ENCODE data around the gene FAM237A. TPM values are rescaled to one million over a fixed set of nuclear protein-coding genes. Genes with fewer than 3 reads are reported as not detected.

The FAM237A gene
- total and polyA plus RNA-seq, 2 of the 13 experiments (the other 11 are each of a cell fraction or from before 2014, with no cell fraction given), result not detected

GRCh38 chr2:206696910-206697309, 54.6 kb downstream of the FAM237A start:
- Histone ChIP-seq H3K4me1 (ENCODE audit: insufficient read depth, low read length) (no peaks in the 10 kb centered on the region), H3K4me3 (replicated peaks in 1 of 3; ENCODE audit: insufficient read depth in 1 of 3, low read depth in 2 of 3, low read length in 3 of 3) (no peak overlapping the region), H3K9me3 (ENCODE audit: low read length) (no peaks in the 10 kb centered on the region), H3K27me3 (ENCODE audit: control insufficient read depth in 1 of 2, insufficient read depth in 2 of 2, low read length in 2 of 2) (peaks cover 0 to 10% of the 10 kb centered on the region in 2 experiments; a peak in 1 of 5 replicates), H3K79me2 (ENCODE audit: insufficient read depth, low read length) (no peaks in the 10 kb centered on the region), H3K27ac (ENCODE audit: extremely low read length, insufficient read depth, low read length) (no peak overlapping the region), H3K36me3 (replicated peaks in 1 of 2; ENCODE audit: control insufficient read depth in 1 of 2, insufficient read depth in 2 of 2, low read length in 2 of 2) (no peaks in the 10 kb centered on the region), H3K9ac (ENCODE audit: insufficient read depth, low read depth, low read length) (no peak overlapping the region), H2AFZ (ENCODE audit: low read length) (no peak overlapping the region), H3K4me2 (ENCODE audit: low read depth, low read length) (no peak overlapping the region), H4K20me1 (ENCODE audit: insufficient read depth, low read length) (no peaks in the 10 kb centered on the region)
- ATAC-seq (no peak), FAIRE-seq (no peak), DNase-seq (ENCODE audit: low spot score) (no peak)
- in situ Hi-C loops (cut with HindIII; ENCODE audit: extremely low pct_ligation_motif_present, low pct_unique_long_range_greater_than_20kb) (loop anchor here (10.0 kb wide), 1 partner anchor 288 kb away; no protein-coding TSS in a partner anchor), intact Hi-C loops (cut with micrococcal nuclease; ENCODE audit: unreplicated experiment) (no loop called here)
- ChIA-PET CTCF (ENCODE audit: low intra/inter-chr PET ratio, low total read pairs) (no interaction called here), POLR2A (no interaction called here)
- no TSS peak for BruUV-seq (replicated peaks)
- TF ChIP-seq NFE2L2 (IDR thresholded peaks at IDR 0.05; ENCODE audit: low read length) (peak; percentile 79), ZNF34 (CRISPR knock-in tag; IDR thresholded peaks at IDR 0.05; ENCODE audit: borderline replicate concordance) (no peak)

DNA sequence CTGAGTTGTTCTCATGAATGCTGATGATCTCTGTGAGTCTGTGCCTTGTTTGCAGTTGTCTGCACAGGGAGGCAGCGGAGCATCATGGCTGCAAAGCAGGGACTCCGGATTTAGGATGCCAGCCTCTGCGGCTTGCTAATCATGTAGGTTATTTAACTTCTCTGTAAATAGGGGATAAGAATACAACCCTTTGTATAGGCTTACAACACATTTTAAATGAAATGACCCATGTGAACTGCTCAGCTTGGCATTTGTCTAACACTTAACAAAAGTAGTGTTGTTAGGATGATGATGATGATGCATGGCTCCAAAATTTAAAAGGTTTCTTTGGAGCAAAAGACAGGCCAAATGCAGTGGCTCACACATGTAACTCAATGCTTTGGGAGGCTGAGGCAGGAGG, 56.5 kb downstream of the FAM237A start:
- in situ Hi-C loops (cut with HindIII; ENCODE audit: extremely low pct_ligation_motif_present, low pct_unique_long_range_greater_than_20kb), result loop anchor here (10.0 kb wide), 1 partner anchor 286 kb away; no protein-coding TSS in a partner anchor

More for the DNA sequence above, 56.5 kb downstream of the FAM237A start:
- intact Hi-C loops (cut with micrococcal nuclease; ENCODE audit: unreplicated experiment), result no loop called here
- Histone ChIP-seq H3K79me2 (ENCODE audit: insufficient read depth, low read length) (no peaks in the 10 kb centered on the region), H3K9me3 (ENCODE audit: low read length) (no peaks in the 10 kb centered on the region), H3K27me3 (ENCODE audit: control insufficient read depth in 1 of 2, insufficient read depth in 2 of 2, low read length in 2 of 2) (peaks cover 0 to 13% of the 10 kb centered on the region in 2 experiments; a peak in 1 of 5 replicates), H3K4me2 (ENCODE audit: low read depth, low read length) (no peak overlapping the region), H3K4me3 (replicated peaks in 1 of 3; ENCODE audit: insufficient read depth in 1 of 3, low read depth in 2 of 3, low read length in 3 of 3) (no peak overlapping the region), H3K4me1 (ENCODE audit: insufficient read depth, low read length) (no peaks in the 10 kb centered on the region), H2AFZ (ENCODE audit: low read length) (no peak overlapping the region), H3K36me3 (replicated peaks in 1 of 2; ENCODE audit: control insufficient read depth in 1 of 2, insufficient read depth in 2 of 2, low read length in 2 of 2) (no peaks in the 10 kb centered on the region), H4K20me1 (ENCODE audit: insufficient read depth, low read length) (no peaks in the 10 kb centered on the region), H3K9ac (ENCODE audit: insufficient read depth, low read depth, low read length) (no peak overlapping the region), H3K27ac (ENCODE audit: extremely low read length, insufficient read depth, low read length) (no peak overlapping the region)
- POLR2A ChIA-PET, result no interaction called here
- TF ChIP-seq KLF11 (CRISPR knock-in tag; IDR thresholded peaks at IDR 0.05) (no peak), ZNF777 (CRISPR knock-in tag; IDR thresholded peaks at IDR 0.05) (no peak), RFX3 (CRISPR knock-in tag; IDR thresholded peaks at IDR 0.05) (no peak), CHD4 (IDR thresholded peaks at IDR 0.05; ENCODE audit: borderline replicate concordance, low read length) (no peak), RARG (CRISPR knock-in tag; IDR thresholded peaks at IDR 0.05; ENCODE audit: low read depth) (no peak), MATR3 (CRISPR knock-in tag; IDR thresholded peaks at IDR 0.05) (no peak), PTBP1 (IDR thresholded peaks at IDR 0.05; ENCODE audit: low read depth, low read length, poor library complexity, severe bottlenecking) (no peak), ATRX (CRISPR knock-in tag; IDR thresholded peaks at IDR 0.05; ENCODE audit: borderline replicate concordance) (no peak), ZBTB7A (CRISPR knock-in tag; IDR thresholded peaks at IDR 0.05) (no peak), IRX3 (CRISPR knock-in tag; IDR thresholded peaks at IDR 0.05; ENCODE audit: borderline replicate concordance, low read depth) (no peak), SMARCE1 (IDR thresholded peaks at IDR 0.05; ENCODE audit: borderline replicate concordance) (no peak), TRIM24 (CRISPR knock-in tag; IDR thresholded peaks at IDR 0.05) (no peak), ZNF143 (CRISPR knock-in tag; IDR thresholded peaks at IDR 0.05) (no peak), KLF12 (CRISPR knock-in tag; IDR thresholded peaks at IDR 0.05; ENCODE audit: borderline replicate concordance) (no peak), SCMH1 (CRISPR knock-in tag; IDR thresholded peaks at IDR 0.05; ENCODE audit: borderline replicate concordance) (no peak)
- TF ChIP-seq, protein P1, sequence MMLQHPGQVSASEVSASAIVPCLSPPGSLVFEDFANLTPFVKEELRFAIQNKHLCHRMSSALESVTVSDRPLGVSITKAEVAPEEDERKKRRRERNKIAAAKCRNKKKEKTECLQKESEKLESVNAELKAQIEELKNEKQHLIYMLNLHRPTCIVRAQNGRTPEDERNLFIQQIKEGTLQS (CRISPR knock-in tag; IDR thresholded peaks at IDR 0.05), result no peak
- TF ChIP-seq, protein P2, sequence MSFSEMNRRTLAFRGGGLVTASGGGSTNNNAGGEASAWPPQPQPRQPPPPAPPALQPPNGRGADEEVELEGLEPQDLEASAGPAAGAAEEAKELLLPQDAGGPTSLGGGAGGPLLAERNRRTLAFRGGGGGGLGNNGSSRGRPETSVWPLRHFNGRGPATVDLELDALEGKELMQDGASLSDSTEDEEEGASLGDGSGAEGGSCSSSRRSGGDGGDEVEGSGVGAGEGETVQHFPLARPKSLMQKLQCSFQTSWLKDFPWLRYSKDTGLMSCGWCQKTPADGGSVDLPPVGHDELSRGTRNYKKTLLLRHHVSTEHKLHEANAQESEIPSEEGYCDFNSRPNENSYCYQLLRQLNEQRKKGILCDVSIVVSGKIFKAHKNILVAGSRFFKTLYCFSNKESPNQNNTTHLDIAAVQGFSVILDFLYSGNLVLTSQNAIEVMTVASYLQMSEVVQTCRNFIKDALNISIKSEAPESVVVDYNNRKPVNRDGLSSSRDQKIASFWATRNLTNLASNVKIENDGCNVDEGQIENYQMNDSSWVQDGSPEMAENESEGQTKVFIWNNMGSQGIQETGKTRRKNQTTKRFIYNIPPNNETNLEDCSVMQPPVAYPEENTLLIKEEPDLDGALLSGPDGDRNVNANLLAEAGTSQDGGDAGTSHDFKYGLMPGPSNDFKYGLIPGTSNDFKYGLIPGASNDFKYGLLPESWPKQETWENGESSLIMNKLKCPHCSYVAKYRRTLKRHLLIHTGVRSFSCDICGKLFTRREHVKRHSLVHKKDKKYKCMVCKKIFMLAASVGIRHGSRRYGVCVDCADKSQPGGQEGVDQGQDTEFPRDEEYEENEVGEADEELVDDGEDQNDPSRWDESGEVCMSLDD (CRISPR knock-in tag; IDR thresholded peaks at IDR 0.05; ENCODE audit: borderline replicate concordance), result no peak
- FAIRE-seq (no peak), ATAC-seq (no peak), DNase-seq (ENCODE audit: low spot score) (no peak)
- 15% methylated on average over 3 of the region's 3 CpGs for WGBS (ENCODE audit: low lambda C conversion rate)
- CTCF ChIA-PET (ENCODE audit: low intra/inter-chr PET ratio, low total read pairs), result no interaction called here
- no TSS peak for BruUV-seq (replicated peaks)
